ENCODE results near the gene SLC6A17.

GRCh38 chr1:110216844-110217444, 66.7 kb downstream of the SLC6A17 start:
- TF ChIP-seq CSRNP3 (CRISPR knock-in tag; IDR thresholded peaks at IDR 0.05): no peak
- TF ChIP-seq ZNF70 (CRISPR knock-in tag; IDR thresholded peaks at IDR 0.05): no peak
- no peak for TF ChIP-seq ESRRG (CRISPR knock-in tag; IDR thresholded peaks at IDR 0.05)
- TF ChIP-seq CREB5 (CRISPR knock-in tag; IDR thresholded peaks at IDR 0.05; ENCODE audit: low read depth): no peak
- TF ChIP-seq SNAI2 (CRISPR knock-in tag; IDR thresholded peaks at IDR 0.05): no peak
- TF ChIP-seq ZNF565 (CRISPR knock-in tag; conservative IDR thresholded peaks at IDR 0.05; ENCODE audit: low read depth): no peak
- TF ChIP-seq RARB (CRISPR knock-in tag; IDR thresholded peaks at IDR 0.05): no peak
- TF ChIP-seq, protein P1, sequence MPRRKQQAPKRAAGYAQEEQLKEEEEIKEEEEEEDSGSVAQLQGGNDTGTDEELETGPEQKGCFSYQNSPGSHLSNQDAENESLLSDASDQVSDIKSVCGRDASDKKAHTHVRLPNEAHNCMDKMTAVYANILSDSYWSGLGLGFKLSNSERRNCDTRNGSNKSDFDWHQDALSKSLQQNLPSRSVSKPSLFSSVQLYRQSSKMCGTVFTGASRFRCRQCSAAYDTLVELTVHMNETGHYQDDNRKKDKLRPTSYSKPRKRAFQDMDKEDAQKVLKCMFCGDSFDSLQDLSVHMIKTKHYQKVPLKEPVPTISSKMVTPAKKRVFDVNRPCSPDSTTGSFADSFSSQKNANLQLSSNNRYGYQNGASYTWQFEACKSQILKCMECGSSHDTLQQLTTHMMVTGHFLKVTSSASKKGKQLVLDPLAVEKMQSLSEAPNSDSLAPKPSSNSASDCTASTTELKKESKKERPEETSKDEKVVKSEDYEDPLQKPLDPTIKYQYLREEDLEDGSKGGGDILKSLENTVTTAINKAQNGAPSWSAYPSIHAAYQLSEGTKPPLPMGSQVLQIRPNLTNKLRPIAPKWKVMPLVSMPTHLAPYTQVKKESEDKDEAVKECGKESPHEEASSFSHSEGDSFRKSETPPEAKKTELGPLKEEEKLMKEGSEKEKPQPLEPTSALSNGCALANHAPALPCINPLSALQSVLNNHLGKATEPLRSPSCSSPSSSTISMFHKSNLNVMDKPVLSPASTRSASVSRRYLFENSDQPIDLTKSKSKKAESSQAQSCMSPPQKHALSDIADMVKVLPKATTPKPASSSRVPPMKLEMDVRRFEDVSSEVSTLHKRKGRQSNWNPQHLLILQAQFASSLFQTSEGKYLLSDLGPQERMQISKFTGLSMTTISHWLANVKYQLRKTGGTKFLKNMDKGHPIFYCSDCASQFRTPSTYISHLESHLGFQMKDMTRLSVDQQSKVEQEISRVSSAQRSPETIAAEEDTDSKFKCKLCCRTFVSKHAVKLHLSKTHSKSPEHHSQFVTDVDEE (CRISPR knock-in tag; IDR thresholded peaks at IDR 0.05): no peak
- TF ChIP-seq, protein P2, sequence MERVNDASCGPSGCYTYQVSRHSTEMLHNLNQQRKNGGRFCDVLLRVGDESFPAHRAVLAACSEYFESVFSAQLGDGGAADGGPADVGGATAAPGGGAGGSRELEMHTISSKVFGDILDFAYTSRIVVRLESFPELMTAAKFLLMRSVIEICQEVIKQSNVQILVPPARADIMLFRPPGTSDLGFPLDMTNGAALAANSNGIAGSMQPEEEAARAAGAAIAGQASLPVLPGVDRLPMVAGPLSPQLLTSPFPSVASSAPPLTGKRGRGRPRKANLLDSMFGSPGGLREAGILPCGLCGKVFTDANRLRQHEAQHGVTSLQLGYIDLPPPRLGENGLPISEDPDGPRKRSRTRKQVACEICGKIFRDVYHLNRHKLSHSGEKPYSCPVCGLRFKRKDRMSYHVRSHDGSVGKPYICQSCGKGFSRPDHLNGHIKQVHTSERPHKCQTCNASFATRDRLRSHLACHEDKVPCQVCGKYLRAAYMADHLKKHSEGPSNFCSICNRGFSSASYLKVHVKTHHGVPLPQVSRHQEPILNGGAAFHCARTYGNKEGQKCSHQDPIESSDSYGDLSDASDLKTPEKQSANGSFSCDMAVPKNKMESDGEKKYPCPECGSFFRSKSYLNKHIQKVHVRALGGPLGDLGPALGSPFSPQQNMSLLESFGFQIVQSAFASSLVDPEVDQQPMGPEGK (CRISPR knock-in tag; IDR thresholded peaks at IDR 0.05; ENCODE audit: borderline replicate concordance): no peak
